ENCODE data around the gene GAB2. TPM values are rescaled to one million over a fixed set of nuclear protein-coding genes. Genes with fewer than 3 reads are reported as not detected.

GAB2 gene
- total RNA-seq, 4 donors from 2014 or later, result 22.5 to 32.8 (median 30.1) TPM

GRCh38 chr11:78193806-78194205, 223.8 kb downstream of the GAB2 start:
- TF ChIP-seq CTCF (IDR thresholded peaks at IDR 0.05), result no peak
- TF ChIP-seq POLR2A (IDR thresholded peaks at IDR 0.05), result no peak
- intact Hi-C loops (cut with DNase I; ENCODE audit: low total_unique reads), result no loop called here
- no peak for DNase-seq (ENCODE audit: low spot score in 2 of 2)
- 90 to 94% methylated on average over 8 of the region's 8 CpGs for WGBS, 2 donors
- H3K4me3 ChIP-seq (ENCODE audit: low read depth, poor library complexity, severe bottlenecking), result no peak overlapping the region

- DNase-seq (ENCODE audit: low spot score in 2 of 2), result no peak
- 84 to 91% methylated on average over 4 of the region's 4 CpGs for WGBS, 2 donors
- no peak for TF ChIP-seq CTCF (IDR thresholded peaks at IDR 0.05)
- no peak for TF ChIP-seq POLR2A (IDR thresholded peaks at IDR 0.05)
- H3K4me3 ChIP-seq (ENCODE audit: low read depth, poor library complexity, severe bottlenecking), result no peak overlapping the region
- intact Hi-C loops (cut with DNase I; ENCODE audit: low total_unique reads), result no loop called here
These were observed 224.7 kb downstream of the GAB2 start for GRCh38 chr11:78192911-78193351.

- 85% methylated on average over 6 of the region's 6 CpGs for WGBS, 2 donors
- TF ChIP-seq POLR2A (IDR thresholded peaks at IDR 0.05) (no peak), CTCF (IDR thresholded peaks at IDR 0.05) (no peak)
- DNase-seq (ENCODE audit: low spot score in 2 of 2), result no peak
- no peak overlapping the region for H3K4me3 ChIP-seq (ENCODE audit: low read depth, poor library complexity, severe bottlenecking)
- intact Hi-C loops (cut with DNase I; ENCODE audit: low total_unique reads), result no loop called here
These were observed 225.3 kb downstream of the GAB2 start for GRCh38 chr11:78192223-78192719.

- WGBS, 2 donors, result 83% methylated on average over 14 of the region's 14 CpGs
- intact Hi-C loops (cut with DNase I; ENCODE audit: low total_unique reads), result no loop called here
- H3K4me3 ChIP-seq (ENCODE audit: low read depth, poor library complexity, severe bottlenecking), result no peak overlapping the region
- no peak for DNase-seq (ENCODE audit: low spot score in 2 of 2)
- TF ChIP-seq POLR2A (IDR thresholded peaks at IDR 0.05) (no peak), CTCF (IDR thresholded peaks at IDR 0.05) (no peak)
These were observed 226.6 kb downstream of the GAB2 start for GRCh38 chr11:78190871-78191538.

GRCh38 chr11:78190374-78190773, 227.2 kb downstream of the GAB2 start:
- TF ChIP-seq CTCF (IDR thresholded peaks at IDR 0.05) (no peak), POLR2A (IDR thresholded peaks at IDR 0.05) (no peak)
- 66 to 70% methylated on average over 3 of the region's 3 CpGs for WGBS, 2 donors
- intact Hi-C loops (cut with DNase I; ENCODE audit: low total_unique reads), result no loop called here
- no peak overlapping the region for H3K4me3 ChIP-seq (ENCODE audit: low read depth, poor library complexity, severe bottlenecking)
- DNase-seq (ENCODE audit: low spot score in 2 of 2), result no peak

- WGBS, 2 donors, result 49 to 57% methylated on average over 3 of the region's 3 CpGs
- TF ChIP-seq POLR2A (IDR thresholded peaks at IDR 0.05) (no peak), CTCF (IDR thresholded peaks at IDR 0.05) (no peak)
- H3K4me3 ChIP-seq (ENCODE audit: low read depth, poor library complexity, severe bottlenecking), result no peak overlapping the region
- DNase-seq (ENCODE audit: low spot score in 2 of 2), result no peak
- intact Hi-C loops (cut with DNase I; ENCODE audit: low total_unique reads), result no loop called here
These were observed 227.8 kb downstream of the GAB2 start for GRCh38 chr11:78189851-78190250.

Data from lower leg skin (tissue), 4 donors.